Medulla oblongata (tissue), 1 donor: ENCODE results near the gene TFB1M.
"Not testable (repeated sequence)": the region's sequence is repeated elsewhere in the genome, so short reads cannot be mapped to it uniquely, and the experiment has no call there.

Experiments
- DNase-seq: peaks from one replicate; pipeline ENCODE4 v3.0.0-alpha.2; 2015; ENCODE audit errors: extremely low spot score

TFB1M gene

GRCh38 chr6:155301867-155302266 is 12.4 kb downstream of the TFB1M start:
- no peak for DNase-seq

- DNase-seq: no peak
Measured at GRCh38 chr6:155297669-155298068, 16.6 kb downstream of the TFB1M start.

GRCh38 chr6:155292711-155293110 is 21.6 kb downstream of the TFB1M start:
- DNase-seq: no peak

GRCh38 chr6:155291291-155291690 is 23.0 kb downstream of the TFB1M start:
- no peak for DNase-seq

- no peak for DNase-seq
Measured at GRCh38 chr6:155290491-155290890, 23.8 kb downstream of the TFB1M start.

- no peak for DNase-seq
Measured at GRCh38 chr6:155287762-155288161, 26.5 kb downstream of the TFB1M start.

GRCh38 chr6:155284775-155285174 is 29.5 kb downstream of the TFB1M start:
- no peak for DNase-seq

- DNase-seq: no peak
Measured at GRCh38 chr6:155278319-155279049, 35.8 kb downstream of the TFB1M start.

- DNase-seq: no peak
Measured at GRCh38 chr6:155276638-155277037, 37.6 kb downstream of the TFB1M start.

GRCh38 chr6:155275808-155276480 is 38.3 kb downstream of the TFB1M start:
- peak; percentile 44 for DNase-seq

GRCh38 chr6:155274533-155274932 is 39.8 kb downstream of the TFB1M start:
- DNase-seq: no peak

GRCh38 chr6:155274106-155274505 is 40.2 kb downstream of the TFB1M start:
- DNase-seq: no peak

- peak; percentile 57 for DNase-seq
Measured at GRCh38 chr6:155273431-155273830, 40.9 kb downstream of the TFB1M start.

- DNase-seq: peak; percentile 67
Measured at GRCh38 chr6:155272353-155273232, 41.7 kb downstream of the TFB1M start.

- no peak for DNase-seq
Measured at GRCh38 chr6:155271145-155271544, 43.1 kb downstream of the TFB1M start.

GRCh38 chr6:155270561-155271091 is 43.7 kb downstream of the TFB1M start:
- DNase-seq: peak; percentile 48

GRCh38 chr6:155269765-155270164 is 44.5 kb downstream of the TFB1M start:
- no peak for DNase-seq

GRCh38 chr6:155268088-155268867 is 46.0 kb downstream of the TFB1M start:
- DNase-seq: not testable (repeated sequence)

GRCh38 chr6:155267411-155267810 is 46.9 kb downstream of the TFB1M start:
- DNase-seq: no peak

- DNase-seq: no peak
Measured at GRCh38 chr6:155265843-155266535, 48.3 kb downstream of the TFB1M start.
